Activated naive CD8-positive, alpha-beta T cell treated with anti-CD3 and anti-CD28 coated beads, Interleukin-2, amount 10 ng/mL, durations not matched to agents 7 days and 5 days (primary cell): ENCODE results near the gene EDN3. TPM values are rescaled to one million over a fixed set of nuclear protein-coding genes. Genes with fewer than 3 reads are reported as not detected.
"Not testable (repeated sequence)": the region's sequence is repeated elsewhere in the genome, so short reads cannot be mapped to it uniquely, and the experiment has no call there.

ENCODE experiments used
- ATAC-seq: fragments of 150-1000 bp; cut with Tn5 transposase; one replicate; pipeline ENCODE4 v1.10.0; 2021; ENCODE audit warnings: low read depth, moderate library complexity
- POLR2A ChIA-PET: fragments of 350-600 bp; sonication (Branson Sonifier 250); formaldehyde crosslinking; loops from one replicate; lab custom pipeline; 2021; ENCODE audit warnings: antibody characterized with exemption; lab: Charles Lee
- DNase-seq: peaks from one replicate; pipeline ENCODE4 v3.0.0; 2021
- H3K27ac Mint-ChIP-seq: one replicate; pipeline ENCODE4 v1.8.0; 2022; ENCODE audit warnings: mild to moderate bottlenecking, mixed read lengths
- H3K27me3 Mint-ChIP-seq: one replicate; pipeline ENCODE4 v1.8.0; 2022; ENCODE audit warnings: mild to moderate bottlenecking, moderate library complexity, mixed read lengths
- H3K36me3 Mint-ChIP-seq: one replicate; pipeline ENCODE4 v1.8.0; 2021; ENCODE audit warnings: mild to moderate bottlenecking, mixed read lengths
- H3K4me1 Mint-ChIP-seq: one replicate; pipeline ENCODE4 v1.8.0; 2021; ENCODE audit warnings: mixed read lengths
- H3K4me3 Mint-ChIP-seq: one replicate; pipeline ENCODE4 v1.8.0; 2022; ENCODE audit warnings: mild to moderate bottlenecking, moderate library complexity, mixed read lengths
- H3K9me3 Mint-ChIP-seq: one replicate; pipeline ENCODE4 v1.8.0; 2021; ENCODE audit warnings: mixed read lengths
- total RNA-seq, 2 experiments: library from RNA; stranded (reverse); gene quantifications; one replicate each; pipeline ENCODE4 v1.2.3, GENCODE V29; 2021

Gene EDN3
- total RNA-seq, 2 experiments from 2014 or later: 0.17 to 0.39 TPM

DNA sequence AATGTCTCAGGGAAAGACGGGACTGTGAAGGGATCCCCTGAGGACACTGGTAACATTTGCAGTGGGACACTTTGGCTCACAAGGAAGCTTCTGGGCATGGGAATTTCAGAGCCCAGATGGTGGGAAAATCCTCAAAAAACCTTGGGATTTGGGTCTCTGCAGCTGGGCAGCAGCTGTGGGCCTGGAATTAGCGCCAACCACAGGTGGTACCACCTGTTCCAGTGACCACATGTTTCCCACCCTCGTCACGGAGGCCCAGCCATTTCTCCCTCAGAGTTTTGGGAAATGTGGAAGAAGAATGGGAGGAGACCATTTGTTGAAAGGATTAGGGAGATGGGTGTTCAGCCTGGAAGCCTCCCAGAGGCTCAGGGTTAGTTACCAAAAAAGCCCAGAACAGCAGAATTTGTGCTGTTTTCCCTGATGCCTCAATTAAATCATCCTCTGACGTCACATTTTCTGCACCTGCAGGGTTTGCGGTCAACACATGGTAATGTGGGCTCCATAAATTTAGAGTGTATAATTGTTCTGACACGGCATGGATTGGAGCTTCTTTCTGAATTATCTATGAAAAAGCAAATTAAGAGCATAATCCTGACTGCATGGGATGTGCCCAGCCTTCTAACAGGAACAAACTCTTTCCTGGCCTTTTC lies 34.4 kb downstream of the EDN3 start:
- H3K27me3 Mint-ChIP-seq: no peaks in the 10 kb centered on the region
- H3K36me3 Mint-ChIP-seq: no peaks in the 10 kb centered on the region
- peaks cover 2% of the 10 kb centered on the region for H3K4me1 Mint-ChIP-seq
- POLR2A ChIA-PET: no interaction called here
- no peak for ATAC-seq
- no peak for DNase-seq
- H3K27ac Mint-ChIP-seq: no peak overlapping the region
- no peak overlapping the region for H3K4me3 Mint-ChIP-seq
- no peaks in the 10 kb centered on the region for H3K9me3 Mint-ChIP-seq

DNA sequence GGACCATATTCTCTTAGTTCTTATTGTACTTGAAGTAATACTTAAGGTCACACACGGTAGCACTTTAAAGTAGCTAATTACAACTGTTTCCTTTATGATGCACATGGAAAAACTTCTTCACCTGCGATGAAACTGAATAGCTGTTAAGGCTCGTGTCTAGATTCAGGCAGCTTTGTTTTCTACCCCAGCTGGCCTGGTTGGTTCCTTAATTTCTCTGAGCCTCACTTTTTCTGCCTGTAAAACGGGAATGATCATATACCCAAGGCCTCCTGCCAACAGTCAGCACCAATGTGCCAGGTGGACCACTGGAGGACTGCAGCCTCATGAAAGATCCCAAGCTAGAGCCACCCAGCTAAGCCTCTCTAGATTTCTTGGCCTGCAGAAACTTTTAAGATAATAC lies 35.0 kb downstream of the EDN3 start:
- Mint-ChIP-seq H3K36me3 (no peaks in the 10 kb centered on the region), H3K27me3 (no peaks in the 10 kb centered on the region), H3K4me3 (no peak overlapping the region), H3K9me3 (no peaks in the 10 kb centered on the region), H3K4me1 (peaks cover 2% of the 10 kb centered on the region), H3K27ac (no peak overlapping the region)
- no peak for DNase-seq
- POLR2A ChIA-PET: no interaction called here
- ATAC-seq: no peak

DNA sequence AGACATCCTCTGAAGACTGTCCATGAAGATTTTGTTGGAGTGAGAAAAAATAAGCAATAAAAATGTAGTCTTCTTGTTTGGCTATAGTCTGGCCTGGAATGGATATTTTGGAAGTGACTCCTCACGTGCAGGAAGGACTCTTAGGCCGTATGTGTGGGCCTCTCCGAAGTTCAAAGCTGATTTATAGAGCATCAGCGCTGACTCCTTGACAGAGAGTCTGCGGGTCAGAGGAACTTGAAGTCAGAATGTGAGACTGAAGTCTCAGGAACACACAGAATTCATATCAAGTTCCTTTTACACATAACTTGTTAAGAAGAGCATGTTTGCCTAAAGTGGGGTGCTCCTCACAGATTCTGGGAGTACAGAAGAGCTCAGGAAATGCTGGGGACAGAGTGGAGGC lies 36.1 kb downstream of the EDN3 start:
- ATAC-seq: no peak
- no peaks in the 10 kb centered on the region for H3K27me3 Mint-ChIP-seq
- no peak for DNase-seq
- no peak overlapping the region for H3K4me3 Mint-ChIP-seq
- no peaks in the 10 kb centered on the region for H3K36me3 Mint-ChIP-seq
- H3K9me3 Mint-ChIP-seq: no peaks in the 10 kb centered on the region
- no peak overlapping the region for H3K27ac Mint-ChIP-seq
- peaks cover 2% of the 10 kb centered on the region for H3K4me1 Mint-ChIP-seq
- POLR2A ChIA-PET: no interaction called here

DNA sequence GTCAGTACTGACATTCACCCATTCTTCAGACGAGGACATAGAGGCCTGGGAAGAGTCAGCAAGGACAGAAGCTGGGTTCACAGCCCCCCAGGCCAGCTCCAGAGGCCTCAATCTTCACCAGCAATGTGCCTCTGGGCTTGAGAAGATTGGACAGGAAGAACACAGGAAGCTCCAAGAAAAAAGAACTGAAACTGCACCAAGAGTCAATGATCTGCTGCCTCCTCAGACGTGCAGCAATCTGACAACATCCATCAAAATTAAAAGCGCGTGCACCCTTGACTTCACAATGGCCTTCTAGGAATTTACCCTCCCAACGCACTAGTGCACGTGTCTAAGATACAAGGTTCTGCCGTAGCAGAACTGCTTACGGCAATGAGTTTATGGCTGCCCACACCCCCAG lies 38.0 kb downstream of the EDN3 start:
- H3K27me3 Mint-ChIP-seq, H3K4me1 Mint-ChIP-seq, H3K4me3 Mint-ChIP-seq, H3K27ac Mint-ChIP-seq, H3K9me3 Mint-ChIP-seq, H3K36me3 Mint-ChIP-seq, DNase-seq, POLR2A ChIA-PET, ATAC-seq: not testable (repeated sequence)

DNA sequence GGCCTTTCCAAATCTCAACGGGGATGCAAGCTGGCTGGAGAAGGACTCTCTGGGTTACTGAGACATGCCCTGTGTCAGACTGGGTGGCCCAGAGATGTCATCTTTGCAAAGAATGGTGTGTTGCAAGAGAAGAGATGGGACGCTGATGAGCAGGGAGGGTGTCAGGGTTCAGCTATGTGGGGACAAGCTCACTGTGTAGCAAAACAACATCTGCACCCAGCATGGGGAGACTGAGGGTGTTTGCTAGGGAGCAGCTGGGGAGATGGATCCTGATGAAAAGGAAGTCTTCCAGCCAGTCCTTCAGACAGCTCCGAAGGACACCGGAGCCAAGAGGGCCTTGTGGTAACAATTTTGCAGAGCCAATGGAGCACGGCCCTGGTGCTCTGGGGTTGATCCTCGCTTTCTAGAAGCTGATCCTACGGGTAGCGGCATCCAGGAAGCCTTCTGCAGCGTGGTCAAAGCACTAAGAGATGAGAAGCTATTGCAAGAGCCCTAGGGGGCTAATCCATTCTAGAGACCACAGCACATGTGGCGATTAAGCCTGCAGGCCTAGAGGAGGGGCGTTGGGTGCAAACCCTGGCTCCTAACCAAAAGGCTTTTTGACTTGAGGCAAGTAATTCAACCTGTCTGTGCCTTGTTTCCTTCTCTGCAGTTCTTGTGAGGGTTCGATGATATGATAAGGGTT lies 39.9 kb downstream of the EDN3 start:
- no peak for ATAC-seq
- POLR2A ChIA-PET: no interaction called here
- peaks cover 2% of the 10 kb centered on the region for H3K4me1 Mint-ChIP-seq

DNA sequence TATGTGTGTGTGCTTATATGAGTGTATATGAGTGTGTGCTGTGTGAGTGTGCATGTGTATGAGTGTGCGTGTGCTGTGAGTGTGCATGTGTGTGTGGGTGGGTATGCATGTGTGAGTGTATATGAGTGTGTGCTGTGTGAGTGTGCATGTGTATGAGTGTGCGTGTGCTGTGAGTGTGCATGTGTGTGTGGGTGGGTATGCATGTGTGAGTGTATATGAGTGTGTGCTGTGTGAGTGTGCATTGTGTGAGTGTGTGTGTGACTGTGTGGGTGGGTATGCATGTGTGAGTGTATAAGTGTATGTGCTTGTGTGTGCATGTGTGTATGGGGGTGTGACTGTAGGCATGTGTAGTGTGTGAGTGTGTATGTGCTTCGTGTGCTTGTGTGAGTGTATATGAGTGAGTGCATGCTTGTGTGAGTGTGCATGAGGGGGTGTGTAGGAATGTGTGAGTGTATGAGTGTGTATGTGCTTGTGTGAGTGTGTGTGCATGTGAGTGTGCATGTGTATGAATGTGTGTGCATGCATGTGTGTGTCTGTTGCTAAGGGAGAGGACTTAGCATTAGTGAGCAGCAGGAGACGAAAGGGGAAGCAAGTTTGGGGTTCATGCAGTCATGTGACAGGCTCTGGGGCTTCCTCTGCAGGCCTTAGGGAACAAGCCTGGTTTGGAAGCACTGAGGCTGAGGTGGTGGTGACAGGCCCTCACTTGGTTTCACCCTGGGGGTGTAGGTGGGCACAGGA lies 41.0 kb downstream of the EDN3 start:
- H3K27ac Mint-ChIP-seq, H3K36me3 Mint-ChIP-seq, ATAC-seq, POLR2A ChIA-PET, H3K9me3 Mint-ChIP-seq, H3K4me3 Mint-ChIP-seq, DNase-seq, H3K27me3 Mint-ChIP-seq, H3K4me1 Mint-ChIP-seq: not testable (repeated sequence)

More for the DNA sequence above, 39.9 kb downstream of the EDN3 start:
- no peak overlapping the region for H3K4me3 Mint-ChIP-seq
- no peaks in the 10 kb centered on the region for H3K36me3 Mint-ChIP-seq
- no peaks in the 10 kb centered on the region for H3K9me3 Mint-ChIP-seq
- no peak for DNase-seq
- peaks cover 2% of the 10 kb centered on the region for H3K27me3 Mint-ChIP-seq
- no peak overlapping the region for H3K27ac Mint-ChIP-seq

DNA sequence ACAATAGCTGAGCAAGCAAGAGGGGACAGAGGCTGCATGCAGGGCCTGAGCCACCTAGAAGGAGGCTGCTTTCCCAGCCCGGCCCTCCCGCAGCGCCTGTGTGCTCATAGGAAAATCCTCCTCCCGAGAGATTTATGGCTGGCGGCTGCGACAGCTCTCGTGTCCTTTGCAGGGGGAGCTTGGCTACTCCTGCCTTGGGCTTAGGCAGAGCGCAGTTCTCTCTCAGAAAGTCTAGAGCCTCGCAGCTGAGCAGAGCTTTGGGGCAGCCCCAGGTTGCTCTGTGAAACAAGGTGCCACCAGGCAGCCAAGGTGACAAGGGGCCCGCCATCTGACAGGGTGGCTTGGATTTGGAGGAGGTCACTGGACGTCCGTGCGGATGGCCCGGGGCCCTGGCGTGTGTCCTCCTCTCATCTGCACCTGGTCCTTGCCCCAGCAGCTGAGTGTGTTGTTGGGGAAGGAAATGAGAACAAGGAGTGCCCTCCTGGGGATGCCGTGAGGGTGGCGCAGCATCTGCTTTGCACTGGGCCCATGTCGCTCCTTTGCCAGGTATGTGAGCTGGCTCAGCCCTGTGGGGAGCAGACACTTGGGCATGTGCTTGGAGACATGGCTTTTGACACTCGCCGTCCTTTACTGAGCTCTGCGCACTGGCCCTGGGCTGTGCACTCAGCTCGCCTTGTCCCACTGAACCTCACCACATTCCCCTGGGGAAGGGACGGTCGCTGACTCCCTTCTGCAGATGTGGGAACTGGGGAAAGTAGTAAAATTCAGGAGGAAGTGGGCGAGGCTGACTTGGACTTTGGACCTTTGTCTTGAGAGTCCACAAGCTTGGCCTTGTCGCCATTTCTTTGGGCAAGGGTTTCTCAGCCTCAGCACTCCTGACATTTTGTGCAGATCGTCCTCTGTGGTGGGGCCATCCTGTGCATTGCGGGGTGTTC lies 41.9 kb downstream of the EDN3 start:
- no peaks in the 10 kb centered on the region for H3K9me3 Mint-ChIP-seq
- peaks cover 2% of the 10 kb centered on the region for H3K4me1 Mint-ChIP-seq
- DNase-seq (no peak), ATAC-seq (no peak)
- POLR2A ChIA-PET: no interaction called here
- no peak overlapping the region for H3K27ac Mint-ChIP-seq
- H3K27me3 Mint-ChIP-seq: peaks cover 7% of the 10 kb centered on the region
- no peaks in the 10 kb centered on the region for H3K36me3 Mint-ChIP-seq
- no peak overlapping the region for H3K4me3 Mint-ChIP-seq

DNA sequence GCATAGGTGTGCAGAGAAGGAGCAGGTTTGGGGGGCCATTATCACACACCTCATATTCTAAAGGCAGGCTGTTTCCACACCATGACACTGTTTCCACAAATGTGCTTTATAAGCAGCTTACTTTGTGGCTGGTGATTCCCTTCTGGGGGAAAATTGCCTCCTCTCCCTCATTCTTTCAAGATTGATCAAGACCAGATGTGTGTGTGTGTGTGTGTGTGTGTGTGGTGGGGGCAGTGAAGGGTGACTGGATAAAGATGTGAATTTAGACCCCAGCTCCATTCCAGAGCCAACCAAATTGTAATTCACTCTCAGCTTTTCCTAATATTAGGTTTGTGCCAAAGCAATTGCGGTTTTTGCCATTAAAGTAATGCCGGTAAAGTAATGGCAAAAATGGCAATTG lies 45.6 kb downstream of the EDN3 start:
- Mint-ChIP-seq H3K4me3 (no peak overlapping the region), H3K27ac (no peak overlapping the region), H3K36me3 (no peaks in the 10 kb centered on the region), H3K4me1 (no peaks in the 10 kb centered on the region), H3K27me3 (peaks cover 10% of the 10 kb centered on the region), H3K9me3 (no peaks in the 10 kb centered on the region)
- no peak for DNase-seq
- no peak for ATAC-seq
- POLR2A ChIA-PET: no interaction called here

DNA sequence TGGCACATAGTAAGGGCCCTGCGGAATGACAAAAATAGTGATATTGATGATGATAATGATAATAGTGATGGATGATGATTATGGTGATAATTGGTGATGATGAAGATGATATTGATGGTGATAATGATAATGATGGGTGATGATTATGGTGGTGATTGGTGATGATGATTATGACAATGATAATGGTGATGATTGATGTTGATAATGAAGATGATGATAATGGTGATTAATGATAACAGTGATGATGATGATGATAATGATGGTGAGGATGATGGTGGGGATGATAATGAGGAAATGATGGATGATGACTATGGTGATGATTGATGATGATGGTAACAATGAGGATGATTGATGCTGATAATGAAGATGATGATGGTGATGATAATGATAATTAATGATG lies 48.9 kb downstream of the EDN3 start:
- POLR2A ChIA-PET: no interaction called here
- DNase-seq: no peak
- no peak for ATAC-seq
- no peaks in the 10 kb centered on the region for H3K9me3 Mint-ChIP-seq
- H3K4me3 Mint-ChIP-seq: no peak overlapping the region
- no peak overlapping the region for H3K27ac Mint-ChIP-seq
- H3K27me3 Mint-ChIP-seq: peaks cover 10% of the 10 kb centered on the region
- H3K36me3 Mint-ChIP-seq: no peaks in the 10 kb centered on the region
- peaks cover 8% of the 10 kb centered on the region for H3K4me1 Mint-ChIP-seq

DNA sequence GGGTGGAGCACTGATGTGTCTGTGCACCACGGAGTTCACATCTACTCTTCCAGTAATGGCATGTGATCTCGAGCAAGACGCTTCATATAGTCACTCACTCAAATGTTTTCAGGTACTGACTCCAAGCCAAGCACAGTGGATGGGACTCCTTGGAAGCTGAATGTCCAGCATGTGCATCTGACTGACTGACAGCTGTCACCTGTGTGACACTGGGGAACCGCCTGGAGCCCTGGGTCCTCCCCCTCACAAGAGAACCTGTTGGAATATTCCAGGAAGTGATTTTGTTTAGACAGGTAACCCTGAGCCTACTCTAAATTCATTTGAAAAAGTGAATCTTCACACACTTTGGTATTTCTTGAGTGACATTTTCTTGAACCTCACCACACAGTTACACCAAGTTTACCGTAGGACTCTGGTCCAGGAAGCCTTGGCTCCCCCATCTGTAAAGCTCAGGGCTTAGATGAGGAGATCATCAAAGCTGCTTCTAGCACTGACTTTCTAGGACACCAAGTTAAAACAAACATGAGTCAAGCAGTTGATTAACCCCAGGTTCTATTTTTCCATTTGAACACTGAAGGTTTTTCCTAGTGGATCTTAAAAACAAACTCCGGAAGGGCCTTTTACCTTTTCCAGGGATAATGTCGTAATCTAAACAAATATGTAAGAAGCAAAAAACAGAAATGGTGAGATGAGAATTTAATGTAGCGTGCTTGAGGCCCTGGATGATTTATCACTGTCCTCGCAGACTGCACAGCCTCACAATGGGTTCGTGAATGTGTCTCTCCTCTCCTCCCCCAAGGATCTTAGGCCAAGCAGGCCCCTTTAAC lies 50.1 kb downstream of the EDN3 start:
- peaks cover 7% of the 10 kb centered on the region for H3K27me3 Mint-ChIP-seq
- no peak overlapping the region for H3K4me3 Mint-ChIP-seq
- DNase-seq: no peak
- no peaks in the 10 kb centered on the region for H3K9me3 Mint-ChIP-seq
- POLR2A ChIA-PET: no interaction called here
- no peaks in the 10 kb centered on the region for H3K36me3 Mint-ChIP-seq
- H3K27ac Mint-ChIP-seq: no peak overlapping the region
- peaks cover 8% of the 10 kb centered on the region for H3K4me1 Mint-ChIP-seq
- no peak for ATAC-seq

DNA sequence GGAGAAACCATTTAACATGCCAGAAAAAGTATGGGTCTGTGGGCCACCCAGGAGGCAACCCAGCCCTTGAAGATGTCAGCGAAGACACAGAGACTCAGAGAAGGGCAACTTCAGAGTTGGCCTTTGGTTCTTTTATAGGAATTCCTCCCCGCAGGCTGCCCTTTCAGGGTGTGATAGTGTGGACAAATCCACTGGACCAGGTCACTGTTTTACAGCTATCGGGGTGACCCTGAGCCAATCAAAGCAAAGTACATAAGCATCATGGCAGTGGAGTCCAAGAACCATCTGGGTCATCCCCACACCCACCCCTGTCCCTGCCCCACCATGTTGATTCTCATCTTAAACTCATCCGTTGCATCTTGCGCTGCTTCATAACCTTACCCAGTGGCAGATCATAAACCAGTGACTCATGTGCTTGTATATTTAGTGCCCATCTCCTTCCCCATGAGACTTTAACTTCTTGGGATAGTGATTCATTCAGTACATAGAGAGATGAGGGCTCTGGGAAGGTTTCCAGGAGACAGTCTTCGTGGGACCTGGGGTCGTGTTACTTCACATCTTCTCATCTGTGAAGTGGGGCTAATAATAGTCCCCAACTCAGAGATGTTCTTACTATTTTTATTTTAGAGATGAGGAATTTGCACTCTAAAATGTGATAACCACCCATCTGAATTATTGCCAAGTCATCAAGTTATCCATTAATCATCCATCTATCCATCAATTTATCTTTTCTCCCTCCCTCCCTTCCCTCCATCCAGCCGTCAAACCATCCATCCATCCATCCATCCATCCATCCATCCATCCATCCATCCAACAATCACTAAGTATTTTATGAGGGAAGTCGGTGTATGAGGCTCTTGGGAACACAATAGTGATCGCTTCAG lies 51.0 kb downstream of the EDN3 start:
- Mint-ChIP-seq H3K4me3 (no peak overlapping the region), H3K36me3 (no peaks in the 10 kb centered on the region), H3K9me3 (no peaks in the 10 kb centered on the region), H3K27ac (no peak overlapping the region), H3K27me3 (peaks cover 6% of the 10 kb centered on the region), H3K4me1 (peaks cover 8% of the 10 kb centered on the region)
- DNase-seq: no peak
- ATAC-seq: no peak
- POLR2A ChIA-PET: no interaction called here

DNA sequence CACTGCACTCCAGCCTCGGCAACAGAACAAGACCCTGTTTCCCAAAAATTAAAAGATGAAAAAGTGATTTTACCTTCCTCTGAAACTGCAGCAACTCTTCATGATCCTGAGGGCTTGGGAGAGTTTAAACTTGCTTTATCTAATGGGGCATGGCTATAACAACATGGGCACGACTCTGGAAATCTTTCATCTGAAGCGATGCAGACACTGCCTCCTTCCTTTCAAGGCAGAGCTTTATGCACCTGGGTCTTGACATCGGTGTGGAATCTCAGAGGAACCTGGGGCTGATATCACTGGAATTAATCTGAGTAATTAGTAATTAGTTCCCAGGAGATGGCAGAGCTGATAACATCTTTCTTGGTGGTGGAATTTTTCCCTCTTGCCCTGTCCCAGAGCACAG lies 52.1 kb downstream of the EDN3 start:
- Mint-ChIP-seq H3K27me3 (no peaks in the 10 kb centered on the region), H3K4me1 (peaks cover 8% of the 10 kb centered on the region), H3K36me3 (no peaks in the 10 kb centered on the region), H3K4me3 (no peak overlapping the region), H3K9me3 (no peaks in the 10 kb centered on the region), H3K27ac (no peak overlapping the region)
- DNase-seq (no peak), ATAC-seq (no peak)
- POLR2A ChIA-PET: no interaction called here
